Stomach (tissue), 9 donors: ENCODE measurements around the gene CDC42EP5. TPM values are rescaled to one million over a fixed set of nuclear protein-coding genes. Genes with fewer than 3 reads are reported as not detected.

ENCODE experiments used
- DNase-seq, 2 donors: peaks; one replicate each; pipeline versions ENCODE4 v3.0.0 to v3.0.0-alpha.2; 2013 to 2019
- H3K27ac ChIP-seq, 5 donors: fragments of 200-600 bp in 4 of 5; sonication (generic) in 4 of 5; one replicate each; pipeline ENCODE4 v1.5.1; 2013 to 2019; ENCODE audit warnings: mild to moderate bottlenecking in 1 of 5, moderate library complexity in 1 of 5
- H3K27me3 ChIP-seq, 3 donors: fragments of 200-600 bp; sonication (generic); one replicate each; pipeline ENCODE4 v1.5.1; 2017 to 2019; ENCODE audit warnings: mixed run types in 1 of 3
- H3K36me3 ChIP-seq, 4 donors: fragments of 200-600 bp; sonication (generic); 1 replicate in 3 of 4; 2 replicates in 1 of 4; pipeline ENCODE4 v1.5.1; 2016 to 2019
- H3K4me1 ChIP-seq, 4 donors: fragments of 200-600 bp; sonication (generic); one replicate each; pipeline ENCODE4 v1.5.1; 2016 to 2019
- H3K4me3 ChIP-seq, 4 donors: fragments of 200-600 bp; sonication (generic) in 3 of 4; one replicate each; pipeline ENCODE4 v1.5.1; 2016 to 2019; ENCODE audit warnings: mild to moderate bottlenecking in 1 of 4
- H3K9me3 ChIP-seq, 4 donors: fragments of 200-600 bp; sonication (generic); one replicate each; pipeline ENCODE4 v1.5.1; 2016 to 2019
- CTCF ChIP-seq, 7 experiments: fragments of 450-650 bp in 4 of 7; fragments of 200-600 bp in 3 of 7; sonication (generic) in 3 of 7; IDR thresholded peaks; one replicate each; pipeline ENCODE4 v1.5.1; 2016 to 2019; ENCODE audit warnings: antibody characterized with exemption in 7 of 7, control low read depth in 2 of 7, mild to moderate bottlenecking in 1 of 7
- EP300 ChIP-seq: sonication (generic); formaldehyde crosslinking; IDR thresholded peaks from one replicate; pipeline ENCODE4 v1.6.1; 2017; ENCODE audit warnings: antibody characterized with exemption
- POLR2A ChIP-seq, 4 donors: fragments of 450-650 bp; IDR thresholded peaks; one replicate each; pipeline ENCODE4 v1.6.1; 2016; ENCODE audit warnings: antibody characterized with exemption in 4 of 4, control low read depth in 2 of 4, mild to moderate bottlenecking in 1 of 4, moderate library complexity in 1 of 4
- POLR2AphosphoS5 ChIP-seq, 3 donors: sonication (generic); formaldehyde crosslinking; IDR thresholded peaks; one replicate each; pipeline ENCODE4 v1.6.1; 2016; ENCODE audit warnings: antibody characterized with exemption in 3 of 3
- WGBS, 5 donors: extraction: QIAGEN DNeasy Blood & Tissue Kit in 3 of 5; methylation state at CpG; one replicate each; pipeline versions ENCODE4 v1.1.5 to v1.1.7; 2013 to 2018; 5-methylcytosine and 5-hydroxymethylcytosine counted together
- intact Hi-C: fragments of 100-400 bp; cut with DNase I; formaldehyde crosslinking; loops from one replicate; pipeline ENCODE4 v1.15.1; 2023; ENCODE audit warnings: low total_unique reads
- polyA plus RNA-seq, 3 donors: library from polyadenylated mRNA; stranded (reverse); fragments of 200-250 nt; gene quantifications; one replicate each; pipeline ENCODE4 v1.2.3, GENCODE V29; 2013
- total RNA-seq, 5 donors: library from RNA; depleted of rRNA; stranded (reverse); fragments of >200 nt; gene quantifications; one replicate each; pipeline versions ENCODE4 v1.1.0 to v1.2.3, GENCODE V29; 2014 to 2016
- donor health status: healthy with polysubstance abuse.
- donor health status: Bipolar disorder and iron deficiency.
- donor health status: healthy.

The CDC42EP5 gene
- total and polyA plus RNA-seq, 8 donors = 0.89 to 699 (median 29.7) TPM; not detected in 1

DNA sequence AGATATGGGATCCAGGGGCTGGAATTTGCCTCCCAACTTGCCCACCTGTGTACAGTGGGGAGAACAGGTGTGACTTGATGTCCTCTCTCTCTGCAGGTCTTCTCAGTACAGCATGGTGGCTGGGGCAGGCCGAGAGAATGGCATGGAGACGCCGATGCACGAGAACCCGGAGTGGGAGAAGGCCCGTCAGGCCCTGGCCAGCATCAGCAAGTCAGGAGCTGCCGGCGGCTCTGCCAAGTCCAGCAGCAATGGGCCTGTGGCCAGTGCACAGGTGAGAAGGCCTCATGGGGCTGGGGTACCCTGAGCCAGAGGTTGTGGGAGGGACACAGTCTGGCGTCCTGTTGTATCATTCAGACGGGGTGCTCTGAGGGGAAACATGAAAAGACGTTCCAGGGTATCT is 21.1 kb downstream of the CDC42EP5 start:
- no peaks in the 10 kb centered on the region for H3K27me3 ChIP-seq
- TF ChIP-seq CTCF (IDR thresholded peaks at IDR 0.05) (no peak), EP300 (no peak), POLR2A (IDR thresholded peaks at IDR 0.05) (no peak), POLR2AphosphoS5 (IDR thresholded peaks at IDR 0.05) (no peak)
- H3K9me3 ChIP-seq = no peaks in the 10 kb centered on the region
- peak overlapping the region in 1 of 4 donors; percentile 1 for H3K4me3 ChIP-seq
- intact Hi-C loops = no loop called here
- DNase-seq = no peak
- H3K36me3 ChIP-seq = peaks cover 57 to 64% (median 63%) of the 10 kb centered on the region in 4 donors
- peak overlapping the region in 3 of 5 donors; percentile 49 to 99 (median 94) for H3K27ac ChIP-seq
- peaks cover 39 to 57% (median 46%) of the 10 kb centered on the region in 4 donors for H3K4me1 ChIP-seq
- 83 to 90% (median 86%) methylated on average over 11 of the region's 11 CpGs for WGBS, 5 donors

DNA sequence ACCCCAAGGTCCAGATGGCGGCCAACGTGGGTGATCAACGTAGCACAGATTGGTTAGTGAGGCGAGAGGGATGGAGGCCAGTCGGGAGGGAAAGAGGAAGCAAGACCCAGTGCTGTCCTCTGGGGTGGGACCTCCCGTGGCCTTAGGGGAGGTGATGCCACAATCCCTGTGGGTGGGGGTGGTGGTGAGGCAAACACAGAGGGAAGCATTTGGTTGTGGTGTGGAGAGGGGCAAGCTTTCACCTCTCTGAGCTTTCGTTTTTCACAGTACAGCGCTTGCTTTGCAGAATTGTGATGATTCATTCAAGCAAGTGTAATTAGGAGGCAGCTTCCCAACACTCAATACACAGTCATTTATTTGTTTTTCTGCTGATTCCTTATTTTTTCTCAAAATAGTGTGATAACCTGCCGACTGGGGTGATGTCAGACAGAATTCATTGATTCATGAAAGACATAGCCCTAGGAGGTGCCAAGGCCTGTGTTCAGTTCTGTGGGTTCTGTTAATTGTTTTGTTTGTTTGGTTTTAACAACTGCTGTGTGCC is 21.7 kb downstream of the CDC42EP5 start:
- H3K4me1 ChIP-seq = peaks cover 43 to 63% (median 52%) of the 10 kb centered on the region in 4 donors
- peak overlapping the region in 3 of 5 donors; percentile 49 to 99 (median 94) for H3K27ac ChIP-seq
- no peaks in the 10 kb centered on the region for H3K27me3 ChIP-seq
- DNase-seq = peak in 1 of 2 donors; percentile 23
- H3K36me3 ChIP-seq = peaks cover 51 to 61% (median 58%) of the 10 kb centered on the region in 4 donors
- H3K9me3 ChIP-seq = no peaks in the 10 kb centered on the region
- peak overlapping the region in 3 of 4 donors; percentile 11 to 93 (median 73) for H3K4me3 ChIP-seq
- 44 to 59% (median 53%) methylated on average over 9 of the region's 9 CpGs for WGBS, 5 donors
- no peak for TF ChIP-seq POLR2A (IDR thresholded peaks at IDR 0.05)
- intact Hi-C loops = no loop called here

DNA sequence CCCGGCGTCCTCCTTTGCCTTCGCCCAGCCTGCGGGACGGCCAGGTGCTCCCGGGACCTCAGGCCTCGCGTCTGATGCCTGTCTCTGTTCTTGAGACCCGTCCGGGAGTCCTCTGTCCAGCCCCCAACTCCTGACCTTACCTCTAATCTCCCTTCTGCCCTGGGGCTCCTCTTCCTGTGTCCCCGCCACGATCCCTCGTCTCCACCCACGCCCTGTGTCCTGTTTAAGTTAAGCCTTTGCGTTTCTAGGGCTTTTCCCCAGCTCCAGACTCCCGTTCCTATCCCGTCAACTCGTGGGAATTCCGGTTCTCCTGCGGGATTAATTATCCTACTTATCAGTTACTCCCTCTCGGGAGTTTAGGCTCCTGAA is 23.4 kb downstream of the CDC42EP5 start:
- 0 to 2% (median 1%) methylated on average over 17 to 21 of the region's 21 CpGs for WGBS, 5 donors

GRCh38 chr19:54448774-54449700 is 24.1 kb downstream of the CDC42EP5 start, which contains the start of gene LENG8:
TSS of gene LENG8 (plus strand) at chr19:54449199. CDS start at chr19:54451345, 2,146 bp downstream.
- Histone ChIP-seq H3K27ac (peak within 1 kb of the TSS; percentile 94 to 99 (median 98)), H3K27me3 (no peaks in the 10 kb centered on the region), H3K4me1 (peaks cover 43 to 78% (median 60%) of the 10 kb centered on the region in 4 donors), H3K36me3 (peaks cover 27 to 60% (median 58%) of the 10 kb centered on the region in 4 donors), H3K4me3 (peak within 1 kb of the TSS; percentile 73 to 95 (median 90)), H3K9me3 (no peaks in the 10 kb centered on the region)
- TF ChIP-seq EP300 (no peak), POLR2A (IDR thresholded peaks at IDR 0.05) (peak in 2 of 4 donors; percentile 83 to 87), CTCF (IDR thresholded peaks at IDR 0.05) (no peak), POLR2AphosphoS5 (IDR thresholded peaks at IDR 0.05) (peak; percentile 98 to 99 (median 99))
- intact Hi-C loops = no loop called here
- DNase-seq = peak; percentile 98 to 100
- WGBS, 5 donors = 0% methylated on average over 37 to 96 of the region's 96 CpGs

More for the DNA sequence above, 23.4 kb downstream of the CDC42EP5 start:
- Histone ChIP-seq H3K4me1 (peaks cover 43 to 79% (median 60%) of the 10 kb centered on the region in 4 donors), H3K4me3 (peak overlapping the region; percentile 73 to 95 (median 90)), H3K27me3 (no peaks in the 10 kb centered on the region), H3K9me3 (no peaks in the 10 kb centered on the region), H3K27ac (peak overlapping the region; percentile 94 to 99 (median 98)), H3K36me3 (peaks cover 34 to 61% (median 58%) of the 10 kb centered on the region in 4 donors)
- no peak for DNase-seq
- intact Hi-C loops = no loop called here
- TF ChIP-seq POLR2AphosphoS5 (IDR thresholded peaks at IDR 0.05) (no peak), CTCF (IDR thresholded peaks at IDR 0.05) (no peak), EP300 (no peak), POLR2A (IDR thresholded peaks at IDR 0.05) (no peak)
